T47D (cell line): Measurements from ENCODE around the gene SBF2.

Experiments
- DNase-seq, 2 experiments: peaks; one replicate each; pipeline versions ENCODE4 v3.0.0 to v3.0.0-alpha.2; 2011 to 2012; ENCODE audit warnings: low read depth in 1 of 2, low spot score in 1 of 2
- JUND ChIP-seq: IDR thresholded peaks from 2 replicates; pipeline ENCODE4 v1.6.1; 2012; ENCODE audit warnings: low read depth
- in situ Hi-C: cut with HindIII; loops from 2 replicates; pipeline ENCODE4 v1.10.0; 2016; ENCODE audit warnings: low sequenced_read_pairs, low pct_unique_long_range_greater_than_20kb

Gene SBF2

DNA sequence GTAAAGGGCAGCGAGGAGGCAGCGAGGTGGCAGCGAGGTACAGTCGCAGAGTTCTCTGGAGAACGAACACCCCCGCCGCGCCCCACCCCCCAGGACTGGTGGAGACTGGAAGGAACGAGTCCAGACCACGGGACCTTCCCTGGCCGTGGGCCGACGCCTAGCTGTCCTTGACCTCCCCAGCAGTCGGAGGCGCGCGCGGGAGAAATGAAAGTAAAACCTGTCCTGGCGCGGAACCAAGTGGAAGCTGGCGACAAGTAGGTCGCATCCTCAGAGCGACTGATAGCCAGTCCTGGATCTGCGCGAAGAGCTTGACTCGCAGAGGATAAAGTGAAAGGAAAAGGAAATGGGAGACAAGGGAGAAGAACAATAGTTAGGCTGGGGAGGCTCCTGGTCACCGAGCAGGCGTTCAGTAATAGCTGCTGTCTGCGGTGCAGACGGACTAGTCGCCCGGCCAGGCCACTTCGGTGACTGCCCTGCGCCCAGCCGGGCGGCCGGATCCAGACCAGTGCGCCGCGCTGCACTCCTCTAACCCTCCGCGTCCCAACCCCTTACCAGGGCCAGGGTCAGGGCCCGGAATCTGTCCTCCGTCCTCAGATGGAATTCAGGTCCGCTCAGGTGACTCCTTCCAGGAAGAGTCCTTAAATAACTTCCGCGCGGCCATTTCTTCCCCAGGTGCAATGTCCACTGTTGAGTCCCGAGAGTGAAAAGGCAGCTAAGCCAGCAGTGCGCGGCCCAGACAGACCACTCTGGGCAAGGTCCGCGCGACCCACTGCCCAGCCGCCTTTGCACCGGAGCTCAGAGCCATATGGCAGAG lies 8.9 kb upstream of the SBF2 start:
- DNase-seq, result peak; percentile 21 to 90
- no peak for TF ChIP-seq JUND
- in situ Hi-C loops, result no loop called here

DNA sequence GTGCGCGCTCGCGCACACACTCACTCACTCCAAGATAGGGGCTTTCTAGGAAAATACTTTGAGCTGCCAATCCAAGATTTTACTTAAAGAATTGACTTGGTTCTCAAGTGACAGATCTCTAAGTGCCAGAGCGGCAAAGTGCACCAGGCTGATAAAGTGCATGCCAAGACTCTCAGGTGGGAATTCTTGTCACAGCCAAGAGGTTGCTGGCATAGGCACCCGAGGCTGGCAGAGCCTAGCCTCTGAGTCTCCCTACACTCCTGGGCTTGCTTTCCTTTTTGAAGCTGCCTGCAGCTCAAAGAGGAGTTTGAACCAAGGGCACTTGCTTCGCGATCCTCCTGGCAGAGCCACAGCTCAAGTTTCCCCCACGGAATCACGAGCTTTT lies 8.3 kb upstream of the SBF2 start:
- in situ Hi-C loops, result no loop called here

DNA sequence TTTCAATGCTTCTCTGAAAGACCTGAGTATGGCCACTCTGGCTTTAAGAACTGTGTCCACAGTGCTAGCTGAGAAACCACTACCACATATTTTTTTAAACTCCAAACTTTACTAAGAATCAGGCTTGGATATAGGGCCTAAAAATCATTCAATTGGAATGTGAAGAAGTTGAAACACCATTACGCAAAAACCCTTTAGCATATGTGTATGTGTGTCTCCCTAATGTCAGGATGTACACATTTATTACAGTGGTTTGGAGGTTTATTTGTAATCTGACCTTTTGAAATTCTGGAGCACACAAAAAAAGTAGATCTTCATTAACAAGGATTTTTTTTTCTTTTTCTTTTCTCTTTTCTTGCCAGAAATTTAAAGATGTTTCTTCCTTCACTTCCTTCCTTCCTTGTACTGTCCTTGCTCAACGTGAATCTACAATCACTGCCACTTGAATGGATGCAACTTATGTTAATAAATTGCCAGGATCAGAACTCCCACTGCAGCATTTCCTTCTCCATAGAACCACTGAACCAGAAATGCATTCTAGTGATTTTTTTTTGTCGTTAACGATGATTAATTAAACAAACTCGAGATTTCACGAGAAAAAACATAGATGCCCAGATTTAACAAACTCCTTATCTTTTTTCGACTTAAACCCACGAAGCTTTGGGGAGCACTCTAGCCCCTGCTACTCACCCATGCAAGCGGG lies 7.8 kb upstream of the SBF2 start:
- in situ Hi-C loops, result no loop called here
- TF ChIP-seq JUND, result no peak

More for the DNA sequence above, 8.3 kb upstream of the SBF2 start:
- no peak for TF ChIP-seq JUND
- DNase-seq, result no peak

GRCh38 chr11:10298342-10298741 lies 4.3 kb upstream of the SBF2 start:
- no peak for TF ChIP-seq JUND
- in situ Hi-C loops, result no loop called here
- no peak for DNase-seq

More for the DNA sequence above, 7.8 kb upstream of the SBF2 start:
- DNase-seq, result no peak

DNA sequence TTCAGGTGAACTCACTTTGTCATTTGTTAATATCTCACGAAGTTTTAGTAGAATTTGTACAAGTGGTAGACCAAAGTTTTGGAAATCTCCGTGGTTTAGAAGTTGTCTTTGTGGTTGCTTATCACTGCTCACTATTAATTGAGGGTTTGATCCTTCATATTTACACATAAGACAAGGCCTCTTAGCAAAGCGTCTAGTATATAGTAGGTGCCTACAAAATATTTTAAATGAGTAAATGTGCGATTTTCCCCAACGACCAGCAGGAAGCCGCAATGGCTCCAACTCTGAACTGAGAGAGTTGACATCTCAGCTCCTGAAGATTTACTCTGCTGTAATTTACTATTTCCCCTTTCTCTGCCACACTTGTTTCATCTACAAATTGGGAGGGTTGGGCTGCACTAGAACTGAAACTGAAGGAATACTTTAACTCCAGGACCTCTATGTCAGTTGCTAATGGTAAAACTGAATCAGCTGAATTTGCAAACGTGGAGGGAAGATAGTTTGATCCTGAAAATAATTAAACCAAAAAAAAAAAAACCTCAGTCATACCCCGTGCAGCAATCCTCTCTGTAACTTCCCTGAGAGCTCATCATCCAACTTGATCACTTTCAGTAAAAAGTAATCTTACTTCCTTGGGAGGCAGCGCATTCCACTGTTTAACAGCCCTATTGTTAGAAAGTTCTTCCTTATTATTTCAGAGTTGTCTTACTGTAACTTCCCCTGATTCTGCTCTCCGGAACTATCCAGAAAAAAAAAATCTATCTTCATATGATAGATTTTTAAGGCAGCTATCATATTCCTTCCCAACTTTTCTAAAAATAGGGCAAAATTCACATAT lies 1.3 kb upstream of the SBF2 start:
- in situ Hi-C loops, result no loop called here
- no peak for DNase-seq
- no peak for TF ChIP-seq JUND

- in situ Hi-C loops, result no loop called here
Measured at GRCh38 chr11:10294290-10294953, 403 bp upstream of the SBF2 start.

GRCh38 chr11:10291801-10292638 lies 2.0 kb downstream of the SBF2 start:
- no peak for TF ChIP-seq JUND
- DNase-seq, result no peak
- in situ Hi-C loops, result no loop called here

More at GRCh38 chr11:10294290-10294953, 403 bp upstream of the SBF2 start:
- peak; percentile 22 to 52 for DNase-seq
- no peak for TF ChIP-seq JUND

DNA sequence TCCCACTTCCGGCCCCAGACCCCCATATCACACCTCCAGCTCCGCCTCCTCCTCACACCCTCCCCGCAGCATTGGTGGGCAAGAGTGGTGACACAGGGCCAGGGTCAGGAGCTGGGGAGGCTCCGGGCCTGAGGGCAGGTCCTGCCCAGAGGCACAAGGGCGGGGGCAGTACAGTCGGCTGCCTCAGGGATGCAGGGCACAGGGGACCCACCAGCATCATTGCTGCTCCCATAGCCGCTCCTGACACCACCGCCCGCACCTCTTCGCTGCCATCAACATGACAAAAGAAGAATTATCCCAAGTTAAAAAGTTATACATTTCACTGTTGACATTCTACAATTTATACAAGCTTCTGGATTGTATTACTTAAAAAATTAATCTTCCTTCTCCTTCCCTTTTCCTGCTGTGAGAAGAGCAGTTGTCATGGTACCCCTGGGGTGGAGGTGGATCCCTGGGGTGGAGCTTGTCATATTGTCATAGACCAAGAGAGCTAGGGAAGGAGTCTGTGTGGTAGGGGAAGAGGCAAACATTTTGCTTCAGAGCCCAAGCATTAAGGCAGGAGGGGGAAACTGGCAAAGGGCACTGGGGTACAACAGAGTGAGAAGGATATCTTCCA lies 4.1 kb downstream of the SBF2 start:
- no peak for DNase-seq
- in situ Hi-C loops, result no loop called here

DNA sequence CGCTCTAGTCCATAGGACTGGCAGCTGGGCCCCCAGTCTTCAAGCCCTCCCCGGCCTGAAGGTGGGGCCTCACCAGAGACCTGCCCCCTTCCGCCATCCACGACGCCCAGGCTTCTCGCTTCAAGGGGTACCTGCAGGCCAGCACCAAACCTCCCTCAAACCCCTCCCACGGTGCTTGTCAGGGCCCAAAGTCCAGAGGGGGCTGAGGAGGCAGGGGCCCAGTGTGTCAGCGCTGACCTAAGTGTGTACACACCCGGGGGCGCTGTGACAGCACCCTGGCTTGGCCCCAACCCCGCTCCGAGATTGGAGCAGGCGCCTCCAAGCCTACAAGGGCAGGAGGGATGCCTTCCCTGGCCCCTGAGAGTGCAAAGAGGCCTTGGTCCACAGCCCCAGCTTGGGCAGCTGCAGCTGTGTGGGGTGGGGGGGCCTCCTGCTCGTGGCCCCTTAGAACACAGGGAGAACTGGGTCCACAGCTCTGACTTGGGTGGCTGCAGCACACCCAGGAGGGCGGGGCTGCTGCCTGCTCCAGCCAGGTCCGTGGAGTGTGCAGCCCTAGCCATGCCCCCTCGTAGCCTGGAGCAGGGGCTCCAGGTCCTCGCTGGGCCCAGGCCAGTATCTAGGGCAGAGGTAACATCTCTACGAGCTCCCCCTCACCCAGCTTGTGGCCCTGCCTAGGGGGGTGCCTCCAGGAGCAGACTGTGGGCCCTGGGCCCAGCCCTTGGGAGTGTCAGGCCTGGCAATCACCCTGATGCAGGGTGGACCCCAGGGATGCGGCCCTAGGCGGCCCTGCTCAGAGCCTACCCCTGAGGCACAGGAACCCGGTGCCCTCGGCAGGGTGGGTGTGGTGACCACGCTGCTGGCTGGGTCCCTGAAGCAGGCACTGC lies 4.9 kb downstream of the SBF2 start:
- in situ Hi-C loops, result no loop called here
- TF ChIP-seq JUND, result no peak
- no peak for DNase-seq

More for the DNA sequence above, 4.1 kb downstream of the SBF2 start:
- no peak for TF ChIP-seq JUND

- TF ChIP-seq JUND, result no peak
- in situ Hi-C loops, result no loop called here
- no peak for DNase-seq
Measured at GRCh38 chr11:10287766-10288715, 6.0 kb downstream of the SBF2 start.
